PC-3 (cell line): Measurements from ENCODE around the gene GGT5. TPM values are rescaled to one million over a fixed set of nuclear protein-coding genes. Genes with fewer than 3 reads are reported as not detected.
"Not testable (repeated sequence)": the region's sequence is repeated elsewhere in the genome, so short reads cannot be mapped to it uniquely, and the experiment has no call there.

Experiments
- ATAC-seq: fragments of 200-7000 bp; cut with Tn5 transposase; 2 replicates; pipeline ENCODE4 v1.9.1; 2020; ENCODE audit warnings: mild to moderate bottlenecking, moderate library complexity
- BruUV-seq: library from RNA; stranded (reverse); fragments of 400-500 nt; replicated peaks from 2 replicates; lab custom pipeline; 2021; lab: Mats Ljungman, UMichigan
- CTCF ChIA-PET: fragments of 300-600 bp; sonication (Branson Sonifier 250); formaldehyde crosslinking; loops from one replicate; lab custom pipeline; 2022; ENCODE audit warnings: antibody characterized with exemption; lab: Charles Lee
- POLR2A ChIA-PET: fragments of 300-600 bp; sonication (Branson Sonifier 250); formaldehyde crosslinking; loops from one replicate; lab custom pipeline; 2022; ENCODE audit warnings: antibody characterized with exemption; ENCODE audit not compliant: unreplicated experiment; lab: Charles Lee
- DNase-seq: peaks from one replicate; pipeline ENCODE4 v3.0.0-alpha.2; 2015
- H2AFZ ChIP-seq: fragments of 300-600 bp; sonication (generic); 2 replicates; pipeline ENCODE4 v1.6.0; 2016; ENCODE audit warnings: antibody characterized with exemption, low read length
- H3F3A ChIP-seq: fragments of 300-600 bp; sonication (generic); one replicate; pipeline ENCODE4 v1.6.0; 2017; ENCODE audit warnings: antibody characterized with exemption, low read length, control low read depth, mild to moderate bottlenecking; ENCODE audit not compliant: unreplicated experiment
- H3K27ac ChIP-seq: fragments of 300-600 bp; sonication (generic); 2 replicates; pipeline ENCODE4 v1.5.1; 2016; ENCODE audit warnings: mild to moderate bottlenecking, low read length
- H3K27me3 ChIP-seq: fragments of 300-600 bp; sonication (generic); 2 replicates; pipeline ENCODE4 v1.6.1; 2016; ENCODE audit warnings: low read length, mixed read lengths
- H3K36me3 ChIP-seq: fragments of 300-600 bp; sonication (generic); 2 replicates; pipeline ENCODE4 v1.6.1; 2016; ENCODE audit warnings: low read depth, mixed run types, low read length, mixed read lengths
- H3K4me1 ChIP-seq: fragments of 300-600 bp; sonication (generic); 2 replicates; pipeline ENCODE4 v1.5.1; 2016; ENCODE audit warnings: low read length; ENCODE audit not compliant: insufficient read depth
- H3K4me2 ChIP-seq: fragments of 300-600 bp; sonication (generic); 2 replicates; pipeline ENCODE4 v1.6.0; 2016; ENCODE audit warnings: low read length
- H3K4me3 ChIP-seq: fragments of 300-600 bp; sonication (generic); 2 replicates; pipeline ENCODE4 v1.5.1; 2016; ENCODE audit warnings: mild to moderate bottlenecking, low read length, mixed read lengths
- H3K79me2 ChIP-seq: fragments of 300-600 bp; sonication (generic); 2 replicates; pipeline ENCODE4 v1.6.1; 2017; ENCODE audit warnings: low read length, mixed read lengths
- H3K9ac ChIP-seq: fragments of 300-600 bp; sonication (generic); 2 replicates; pipeline ENCODE4 v1.6.0; 2016; ENCODE audit warnings: mild to moderate bottlenecking, low read length
- H3K9me2 ChIP-seq: fragments of 300-600 bp; sonication (generic); replicated peaks from 2 replicates; pipeline ENCODE4 v1.6.1; 2016; ENCODE audit warnings: mixed run types, low read length, mixed read lengths
- H3K9me3 ChIP-seq: fragments of 300-600 bp; sonication (generic); 2 replicates; pipeline ENCODE4 v1.6.1; 2016; ENCODE audit warnings: low read length, mixed read lengths
- H4K20me1 ChIP-seq: fragments of 300-600 bp; sonication (generic); 2 replicates; pipeline ENCODE4 v1.6.1; 2016; ENCODE audit warnings: low read length, mixed read lengths
- EZH2 ChIP-seq: fragments of 300-600 bp; sonication (generic); IDR thresholded peaks from one replicate; pipeline ENCODE4 v1.6.1; 2017; ENCODE audit warnings: antibody characterized with exemption, mild to moderate bottlenecking, low read length; ENCODE audit not compliant: unreplicated experiment
- EZH2phosphoT487 ChIP-seq: fragments of 300-600 bp; sonication (generic); IDR thresholded peaks from 2 replicates; pipeline ENCODE4 v1.6.1; 2018; ENCODE audit warnings: mild to moderate bottlenecking, antibody characterized with exemption, low read length, borderline replicate concordance
- intact Hi-C: fragments of 100-400 bp; cut with micrococcal nuclease; formaldehyde crosslinking; loops from 2 replicates; pipeline ENCODE4 v1.9.0; 2023
- total RNA-seq: library from RNA; depleted of rRNA; stranded (reverse); fragments of >200 nt; gene quantifications from 2 replicates; pipeline ENCODE4 v1.2.3, GENCODE V29; 2014
- TF ChIP-seq, protein P1 (sequence below): fragments of 300-600 bp; sonication (generic); conservative IDR thresholded peaks from 2 replicates; pipeline ENCODE4 v1.5.1; 2017; ENCODE audit warnings: antibody characterized with exemption, low read depth, mild to moderate bottlenecking, low read length

GGT5 gene
- total RNA-seq, 1 experiment from 2014 or later: 0.04 TPM

DNA sequence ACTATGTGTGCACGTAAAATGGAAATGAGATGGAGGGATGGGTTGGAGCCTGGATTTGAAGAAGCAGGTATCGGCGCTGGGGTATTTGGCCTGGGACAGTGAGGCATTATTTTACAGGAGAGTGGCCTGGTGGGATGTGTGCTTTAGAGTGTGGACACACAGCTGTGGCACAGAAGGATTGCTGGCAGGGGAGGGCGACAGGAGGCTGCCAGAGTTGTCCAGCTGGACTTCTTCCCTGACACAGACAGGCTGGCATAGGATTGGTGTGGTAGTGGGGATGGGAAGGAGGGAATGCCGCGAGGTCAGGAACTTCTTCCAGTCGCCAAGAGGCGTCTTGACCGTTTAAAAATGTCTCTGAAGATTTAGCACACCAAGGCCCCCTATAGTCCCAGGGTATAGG is 42.3 kb upstream of the GGT5 start:
- H4K20me1 ChIP-seq, H3K27me3 ChIP-seq, ATAC-seq, BruUV-seq, CTCF ChIA-PET, H3K4me2 ChIP-seq, H3K27ac ChIP-seq, DNase-seq, H3K9me2 ChIP-seq, H3F3A ChIP-seq, H3K9ac ChIP-seq, H2AFZ ChIP-seq, H3K36me3 ChIP-seq, H3K9me3 ChIP-seq, intact Hi-C loops, H3K4me3 ChIP-seq, POLR2A ChIA-PET: not testable (repeated sequence)
- Histone ChIP-seq H3K4me1 (peaks cover 21% of the 10 kb centered on the region; the same call in 1 of the 2 replicates), H3K79me2 (peaks cover 77% of the 10 kb centered on the region)

DNA sequence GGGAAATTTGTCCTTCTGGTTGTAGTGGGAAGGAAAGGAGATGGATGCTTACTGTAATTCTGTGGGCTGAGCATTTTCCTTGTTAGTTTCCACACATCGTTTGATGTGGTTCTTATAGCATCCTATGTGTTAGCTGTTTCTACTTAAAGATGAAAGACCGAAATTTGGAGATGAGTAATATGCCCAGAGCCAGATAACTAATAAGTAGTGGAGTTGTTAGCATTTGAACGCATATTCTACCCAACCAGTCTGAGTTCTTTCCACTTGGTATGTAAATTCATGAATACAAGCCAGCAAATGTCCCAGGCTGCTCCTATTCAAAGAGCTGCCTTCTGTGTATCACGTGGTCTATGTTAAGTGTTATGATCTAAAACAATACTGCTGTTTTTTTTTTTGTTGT is 40.4 kb upstream of the GGT5 start:
- no peak overlapping the region for H3K4me2 ChIP-seq
- peaks cover 4% of the 10 kb centered on the region; the same call in 1 of the 2 replicates for H4K20me1 ChIP-seq
- no peaks in the 10 kb centered on the region for H3K36me3 ChIP-seq
- H3F3A ChIP-seq: no peaks in the 10 kb centered on the region
- TF ChIP-seq EZH2phosphoT487: no peak
- TF ChIP-seq EZH2: no peak
- TF ChIP-seq, protein P1, sequence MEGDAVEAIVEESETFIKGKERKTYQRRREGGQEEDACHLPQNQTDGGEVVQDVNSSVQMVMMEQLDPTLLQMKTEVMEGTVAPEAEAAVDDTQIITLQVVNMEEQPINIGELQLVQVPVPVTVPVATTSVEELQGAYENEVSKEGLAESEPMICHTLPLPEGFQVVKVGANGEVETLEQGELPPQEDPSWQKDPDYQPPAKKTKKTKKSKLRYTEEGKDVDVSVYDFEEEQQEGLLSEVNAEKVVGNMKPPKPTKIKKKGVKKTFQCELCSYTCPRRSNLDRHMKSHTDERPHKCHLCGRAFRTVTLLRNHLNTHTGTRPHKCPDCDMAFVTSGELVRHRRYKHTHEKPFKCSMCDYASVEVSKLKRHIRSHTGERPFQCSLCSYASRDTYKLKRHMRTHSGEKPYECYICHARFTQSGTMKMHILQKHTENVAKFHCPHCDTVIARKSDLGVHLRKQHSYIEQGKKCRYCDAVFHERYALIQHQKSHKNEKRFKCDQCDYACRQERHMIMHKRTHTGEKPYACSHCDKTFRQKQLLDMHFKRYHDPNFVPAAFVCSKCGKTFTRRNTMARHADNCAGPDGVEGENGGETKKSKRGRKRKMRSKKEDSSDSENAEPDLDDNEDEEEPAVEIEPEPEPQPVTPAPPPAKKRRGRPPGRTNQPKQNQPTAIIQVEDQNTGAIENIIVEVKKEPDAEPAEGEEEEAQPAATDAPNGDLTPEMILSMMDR: no peak
- H3K4me3 ChIP-seq: no peak overlapping the region
- H3K9me2 ChIP-seq: no peaks in the 10 kb centered on the region
- H3K27me3 ChIP-seq: no peaks in the 10 kb centered on the region
- peaks cover 71% of the 10 kb centered on the region for H3K79me2 ChIP-seq
- H2AFZ ChIP-seq: no peak overlapping the region
- H3K27ac ChIP-seq: no peak overlapping the region
- ChIA-PET POLR2A (no interaction called here), CTCF (no interaction called here)
- intact Hi-C loops: no loop called here
- DNase-seq (no peak), ATAC-seq (no peak)
- peaks cover 21% of the 10 kb centered on the region; the same call in 1 of the 2 replicates for H3K4me1 ChIP-seq
- no peaks in the 10 kb centered on the region for H3K9me3 ChIP-seq
- no TSS peak for BruUV-seq
- no peak overlapping the region for H3K9ac ChIP-seq

DNA sequence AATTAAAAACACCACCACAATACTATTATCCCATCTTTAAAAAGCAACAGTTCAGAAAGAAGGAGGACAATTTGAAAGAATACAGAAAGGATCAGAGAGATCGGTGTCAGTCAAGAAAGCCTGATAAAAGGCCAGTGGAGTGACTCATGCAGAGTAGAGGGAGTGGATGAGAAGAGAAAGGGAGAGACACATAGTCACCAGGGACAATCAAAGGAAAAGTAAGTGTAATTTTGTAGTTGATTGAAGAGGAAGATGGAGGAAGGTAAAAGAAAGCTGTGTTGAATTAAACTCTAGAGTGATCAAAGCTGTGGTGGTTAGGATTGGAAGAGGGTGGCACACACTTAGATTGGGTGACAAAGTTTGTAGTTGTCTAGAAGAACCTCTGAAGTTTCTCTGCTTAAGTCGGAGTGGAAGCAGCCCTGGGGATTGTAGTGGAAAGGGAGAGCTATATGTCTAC is 39.9 kb upstream of the GGT5 start:
- DNase-seq (peak; percentile 30), ATAC-seq (peak; percentile 55; the same call in 1 of the 2 replicates)
- Histone ChIP-seq H4K20me1 (no peaks in the 10 kb centered on the region), H3K9me3 (no peaks in the 10 kb centered on the region), H3K27ac (no peak overlapping the region), H3K4me3 (no peak overlapping the region), H3K9ac (no peak overlapping the region), H3K79me2 (peaks cover 67% of the 10 kb centered on the region), H3K27me3 (no peaks in the 10 kb centered on the region), H3K4me1 (peaks cover 16% of the 10 kb centered on the region; the same call in 1 of the 2 replicates), H2AFZ (no peak overlapping the region), H3K4me2 (no peak overlapping the region), H3K9me2 (no peaks in the 10 kb centered on the region), H3K36me3 (no peaks in the 10 kb centered on the region), H3F3A (no peaks in the 10 kb centered on the region)
- CTCF ChIA-PET: no interaction called here
- intact Hi-C loops: no loop called here
- BruUV-seq: no TSS peak
- POLR2A ChIA-PET: no interaction called here
- TF ChIP-seq EZH2phosphoT487: no peak
- TF ChIP-seq, protein P1: no peak
- no peak for TF ChIP-seq EZH2
